Activated T-cell treated with anti-CD3 and anti-CD28 coated beads, Interleukin-2, amount 50 U/mL, for 1 hour (primary cell): ENCODE measurements around the gene CST5.
"Not testable (repeated sequence)": the region's sequence is repeated elsewhere in the genome, so short reads cannot be mapped to it uniquely, and the experiment has no call there.

Experiments used
- DNase-seq: peaks from one replicate; pipeline ENCODE4 v3.0.0-alpha.2; 2020

Gene CST5

DNA sequence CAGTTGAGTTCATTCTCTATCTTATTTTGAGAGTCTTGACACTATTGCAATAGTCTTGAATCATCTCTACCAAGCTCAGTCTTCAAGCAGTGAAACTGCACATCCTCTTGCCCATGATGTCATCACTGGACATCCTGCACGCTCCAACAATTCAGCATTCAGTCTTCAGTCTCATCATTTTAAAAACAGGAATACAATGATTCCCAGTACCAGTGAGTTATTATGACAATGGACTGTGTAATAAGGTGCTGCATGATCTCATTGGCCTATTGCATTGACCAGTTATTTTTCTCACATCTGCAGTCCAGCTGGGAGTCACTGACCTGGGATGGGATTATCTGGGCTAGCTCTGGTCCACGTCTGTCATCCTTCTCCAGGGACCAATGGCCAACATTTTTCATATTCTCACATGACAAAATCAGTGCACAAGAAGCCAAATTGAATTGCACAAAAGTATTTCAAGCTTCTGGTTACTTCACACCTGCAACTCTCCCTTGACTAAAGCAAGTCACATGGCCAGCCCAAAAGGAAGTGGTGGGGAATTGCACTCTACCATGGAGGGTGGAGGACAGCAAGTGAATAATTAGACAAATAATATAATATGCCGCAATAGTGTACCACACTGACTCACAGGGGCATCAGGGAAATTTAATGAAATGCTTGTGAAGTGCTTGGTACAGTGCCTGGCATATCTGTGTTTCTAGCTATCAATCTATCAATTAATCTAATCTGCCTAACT lies 46.6 kb downstream of the CST5 start:
- no peak for DNase-seq

- DNase-seq = not testable (repeated sequence)
These were observed 47.6 kb downstream of the CST5 start for GRCh38 chr20:23831961-23832360.

GRCh38 chr20:23826541-23827021 lies 53.0 kb downstream of the CST5 start, which contains the start of gene CST2:
TSS of gene CST2 (minus strand) at chr20:23826729. CDS start at chr20:23826660, 69 bp downstream.
- no peak for DNase-seq
